Activated CD8-positive, alpha-beta memory T cell treated with anti-CD3 and anti-CD28 coated beads, Interleukin-2, amount 50 U/mL, for 4 hours (primary cell): Measurements from ENCODE around the gene AMOTL2.

ENCODE experiments used
- DNase-seq: peaks from one replicate; pipeline ENCODE4 v3.0.0-alpha.2; 2020

The AMOTL2 gene

DNA sequence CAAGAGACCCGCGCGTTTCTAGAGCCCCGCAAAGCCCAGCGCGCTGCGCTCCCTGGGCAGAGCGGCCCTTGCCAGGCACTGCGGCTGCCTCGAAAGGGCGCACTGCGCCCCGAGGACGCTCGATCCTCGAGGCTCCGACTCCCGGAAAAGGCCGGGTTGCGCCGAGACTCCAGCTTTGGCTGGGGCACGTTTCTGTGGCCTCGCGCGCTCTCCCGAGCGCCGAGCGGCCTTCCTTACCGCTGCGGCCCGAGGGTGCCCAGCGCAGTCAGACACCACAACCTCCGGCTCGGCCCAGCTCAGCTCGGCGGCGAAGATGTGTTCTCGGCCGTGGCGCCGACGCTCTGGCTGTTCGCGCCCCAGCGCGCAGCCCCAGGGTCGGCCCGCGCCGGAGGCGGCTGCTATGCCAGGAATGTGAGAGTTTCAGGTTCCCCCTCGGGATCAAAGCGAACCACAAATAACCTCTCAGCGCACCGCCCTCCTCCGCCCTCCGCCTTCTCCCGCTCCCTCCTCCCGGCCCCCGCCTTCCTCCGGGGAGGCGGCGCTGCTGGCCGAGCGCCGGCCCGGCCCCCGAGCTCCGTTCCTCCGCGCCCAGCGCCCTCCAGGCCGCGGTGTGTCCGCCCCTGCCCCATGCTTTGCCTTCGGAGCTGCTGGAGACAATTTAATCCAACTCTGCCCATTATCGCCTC lies at the start of gene AMOTL2:
Gene AMOTL2, minus strand, starts transcription at position 343 of the 686 bp plus-strand sequence. CDS start 3,014 bp downstream, outside the sequence.
- no peak for DNase-seq

DNA sequence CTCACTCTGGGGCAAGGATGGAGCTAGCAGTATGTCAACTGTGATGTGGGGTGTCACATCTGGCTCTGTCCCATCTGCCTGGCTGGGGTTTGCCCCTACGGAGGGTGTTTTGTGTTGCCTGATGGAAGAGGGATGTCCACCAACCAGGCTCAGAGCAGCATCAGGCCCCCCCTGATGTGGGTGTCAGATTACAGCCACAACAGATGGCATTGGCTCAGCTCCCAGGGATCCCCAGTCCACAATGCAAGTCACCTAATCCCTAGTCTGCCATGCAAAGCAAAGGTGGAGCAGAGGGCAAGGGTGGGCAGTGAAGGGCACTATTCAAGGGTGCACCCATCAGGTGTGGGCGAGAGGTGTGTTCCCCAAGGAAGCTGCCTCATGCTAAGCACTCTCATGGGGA lies 48.9 kb upstream of the AMOTL2 start:
- no peak for DNase-seq

DNA sequence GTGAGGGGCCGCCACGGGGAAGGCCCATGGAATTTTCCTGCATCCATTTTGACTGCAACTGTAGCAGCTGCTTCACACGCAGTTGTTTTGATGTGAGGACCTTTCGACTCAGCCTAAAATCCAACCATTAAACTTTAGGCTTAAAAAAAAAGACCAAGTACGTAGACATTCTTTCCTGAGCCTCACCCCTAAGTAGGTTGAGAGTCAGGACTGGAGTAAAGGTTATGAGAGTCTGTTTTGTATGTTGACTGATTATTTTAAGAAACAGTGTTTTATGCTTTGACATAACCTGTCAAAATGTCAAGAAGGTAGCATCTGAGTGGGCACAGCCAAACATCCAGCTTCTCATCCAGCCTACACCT lies 45.7 kb upstream of the AMOTL2 start:
- DNase-seq, result no peak

DNA sequence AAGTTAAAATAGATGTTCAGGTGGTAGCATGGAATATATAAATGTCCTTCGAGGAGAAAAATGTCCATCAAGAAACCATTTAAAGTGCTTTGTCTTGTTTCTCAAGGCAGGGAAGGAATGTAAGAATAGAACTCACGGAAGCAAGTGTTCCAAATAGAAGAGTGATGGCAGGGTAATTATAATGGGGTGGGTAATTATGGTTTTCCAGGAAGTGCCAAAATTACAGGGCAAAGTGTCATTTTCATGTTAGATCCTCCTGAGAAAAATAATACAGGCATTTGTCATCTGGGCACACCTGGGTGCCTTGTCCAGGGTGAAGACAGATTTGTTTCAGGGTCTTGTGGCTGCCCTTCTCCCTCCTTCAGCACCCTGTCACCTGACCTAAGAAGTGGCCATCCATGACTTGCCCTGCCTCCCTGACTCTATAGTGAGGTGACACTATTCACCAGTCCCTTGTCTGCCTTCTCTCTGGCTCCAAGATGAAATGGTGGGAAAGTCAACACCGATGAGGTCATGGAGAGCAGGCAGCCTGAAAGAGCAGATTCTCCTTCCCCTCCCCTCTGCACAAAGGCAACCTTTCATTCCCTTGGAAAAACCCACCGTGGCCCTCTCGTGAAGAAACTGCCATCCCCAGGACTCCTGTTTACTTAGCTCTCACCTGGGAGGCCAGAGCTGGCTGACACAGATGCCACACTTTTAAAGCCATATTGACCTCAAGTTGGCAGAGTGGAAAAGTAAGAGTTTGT lies 45.1 kb upstream of the AMOTL2 start:
- DNase-seq, result no peak

DNA sequence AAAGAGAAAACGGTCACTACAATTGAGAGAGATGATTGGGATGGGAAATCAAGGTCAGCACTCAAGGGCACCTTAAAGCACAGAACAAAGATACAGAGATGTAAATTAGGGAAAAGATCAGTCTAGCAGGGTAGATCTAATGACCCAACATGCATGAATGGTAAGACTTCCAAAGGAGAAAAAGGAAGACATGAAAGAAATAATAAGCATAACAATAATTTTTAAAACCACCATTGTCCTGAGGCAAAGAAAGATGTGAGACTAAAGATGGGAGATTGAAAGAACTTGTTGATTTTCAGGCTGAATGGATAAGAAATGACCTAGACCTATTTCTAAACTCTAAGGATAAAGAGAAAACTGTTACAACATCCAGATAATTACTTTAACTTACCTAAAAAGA lies 34.8 kb upstream of the AMOTL2 start:
- DNase-seq, result no peak

DNA sequence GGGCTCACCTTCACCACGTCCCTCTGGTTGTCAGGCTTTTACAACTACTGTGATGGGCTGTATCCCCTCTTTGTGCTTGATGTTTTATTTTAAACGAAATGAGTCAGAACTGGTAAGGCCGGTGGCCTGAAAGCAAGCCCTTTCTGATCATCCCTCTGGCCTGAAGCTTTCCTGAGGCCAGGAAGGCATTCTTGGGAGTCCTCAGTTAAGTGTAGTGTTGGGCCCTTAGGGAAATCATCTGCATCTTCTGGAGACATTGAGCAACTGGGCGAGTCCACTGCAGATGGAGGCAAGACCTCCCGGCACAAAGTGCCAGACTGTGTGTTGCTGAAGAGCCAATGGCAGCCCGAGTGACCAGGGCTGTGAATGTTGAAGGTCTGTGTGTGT lies 33.0 kb upstream of the AMOTL2 start:
- no peak for DNase-seq

DNA sequence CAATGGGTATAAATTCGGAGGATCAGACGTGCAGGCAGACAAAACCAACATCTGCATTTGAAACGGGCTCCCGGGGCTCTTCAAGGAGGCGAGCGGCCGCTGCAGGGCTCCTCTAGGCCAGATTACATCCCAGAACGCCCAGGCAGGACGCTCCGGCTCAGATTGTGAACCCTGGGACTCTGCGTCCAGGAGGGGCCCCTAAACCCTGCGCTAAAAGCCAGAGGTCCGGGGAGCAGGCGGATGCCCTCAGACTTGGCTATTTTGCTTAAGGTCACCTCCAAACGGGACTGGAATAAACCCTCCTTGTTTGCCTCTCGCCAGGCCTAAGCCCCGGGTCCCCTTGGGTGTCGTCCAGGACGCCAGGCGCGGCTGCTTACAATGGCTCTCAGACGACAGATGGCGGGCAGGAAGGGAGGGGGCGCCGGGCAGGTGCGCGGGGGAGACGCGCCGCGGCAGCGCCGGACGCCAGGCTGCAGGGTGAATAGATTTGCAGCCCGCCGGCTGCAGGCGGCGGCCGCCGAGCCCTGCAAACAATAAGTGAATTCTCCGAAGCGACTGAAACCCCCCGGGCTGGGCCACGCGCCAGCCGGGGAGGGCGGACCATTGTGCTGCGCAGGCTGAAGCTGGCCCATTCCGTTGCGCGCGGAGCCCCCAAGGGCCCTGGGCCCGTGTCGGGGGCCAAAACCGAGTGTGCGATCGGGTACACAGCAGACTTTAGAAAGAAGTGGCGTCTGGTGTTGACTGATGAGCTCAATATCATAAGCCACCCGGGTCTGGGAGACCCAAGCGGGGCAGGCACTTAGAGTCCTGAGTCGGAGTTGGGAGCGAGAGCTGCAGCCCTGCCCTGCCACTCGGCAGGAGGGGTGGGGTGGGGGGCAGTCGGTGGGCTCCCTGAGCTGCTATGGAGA lies 32.3 kb upstream of the AMOTL2 start:
- no peak for DNase-seq

DNA sequence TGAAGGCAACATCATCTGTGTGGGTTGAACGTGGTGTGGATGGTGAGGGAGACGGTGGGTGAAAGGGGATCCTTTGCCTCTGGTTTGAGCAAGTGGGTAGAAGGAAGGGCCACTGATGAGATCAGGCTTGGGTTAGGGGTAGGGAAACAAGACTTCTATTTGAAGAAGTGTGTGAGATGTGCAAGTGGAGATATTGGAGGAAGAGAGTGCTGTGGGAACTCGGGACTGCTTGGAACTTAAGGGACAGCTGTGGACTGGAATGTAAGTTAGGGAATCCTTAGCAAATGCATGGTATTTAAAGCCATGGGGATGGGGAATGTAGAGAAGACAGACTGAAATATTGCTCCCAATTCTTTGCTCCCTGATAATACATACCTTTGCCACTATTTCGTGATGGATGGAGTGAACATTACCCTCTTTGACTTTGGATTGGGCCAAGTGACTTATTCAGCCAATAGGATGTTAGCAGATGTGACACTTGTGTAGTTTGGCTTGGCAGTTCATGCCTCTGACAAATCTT lies 30.2 kb upstream of the AMOTL2 start:
- DNase-seq, result no peak

DNA sequence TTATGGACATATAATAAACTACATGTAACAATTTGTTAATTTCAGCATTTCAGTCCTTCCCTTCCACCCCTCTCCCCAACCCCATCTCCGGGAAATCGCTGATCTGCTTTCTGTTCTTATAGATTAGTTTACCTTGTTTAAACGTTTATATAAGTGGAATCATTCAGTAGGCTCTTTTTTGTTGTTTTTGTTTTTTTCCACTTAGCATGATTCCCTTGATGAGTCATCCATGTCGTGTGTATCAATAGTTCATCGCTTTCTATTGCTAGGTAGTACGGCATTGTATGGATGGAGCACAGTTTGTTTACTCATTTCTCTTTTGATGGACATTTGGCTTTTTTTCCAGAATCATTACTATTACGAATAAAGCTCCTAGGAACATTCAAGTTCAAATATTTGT lies 23.5 kb upstream of the AMOTL2 start:
- no peak for DNase-seq

DNA sequence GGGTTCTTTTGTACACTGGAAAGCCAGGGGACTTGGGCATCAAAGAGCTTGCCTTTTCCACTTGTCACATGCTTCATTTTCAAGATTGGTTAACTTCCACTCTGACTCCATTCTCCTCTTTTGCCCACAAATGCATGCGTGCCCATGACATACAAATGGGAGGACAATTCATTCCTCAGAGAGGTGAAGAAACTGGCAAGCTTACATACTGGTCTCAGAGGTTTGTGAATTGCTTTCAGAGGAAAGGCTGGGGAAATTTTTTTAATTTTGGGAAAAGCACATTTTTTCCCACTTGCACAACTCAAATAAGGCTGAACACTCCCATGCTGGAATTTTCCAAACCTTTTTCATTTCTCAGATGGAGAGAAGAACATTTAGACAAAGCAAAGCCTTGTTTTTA lies 20.9 kb upstream of the AMOTL2 start:
- DNase-seq, result no peak

DNA sequence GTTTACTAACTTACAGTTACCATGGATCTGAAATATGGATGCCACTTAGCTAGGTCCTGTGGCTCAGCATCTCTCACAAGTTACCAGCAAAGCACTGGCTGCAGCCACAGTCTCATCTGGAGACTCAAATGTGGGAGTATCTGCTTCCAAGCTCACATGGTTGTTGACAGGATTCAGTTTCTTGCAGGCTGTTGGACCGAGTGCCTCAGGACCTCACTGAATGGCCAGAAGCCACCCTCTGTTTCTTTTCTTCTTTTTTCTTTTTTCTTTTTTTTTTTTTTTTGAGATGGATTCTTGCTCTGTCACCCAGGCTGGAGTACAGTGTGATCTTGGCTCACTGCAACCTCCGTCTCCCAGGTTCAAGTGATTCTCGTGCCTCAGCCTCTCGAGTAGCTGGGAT lies 20.1 kb upstream of the AMOTL2 start:
- no peak for DNase-seq

DNA sequence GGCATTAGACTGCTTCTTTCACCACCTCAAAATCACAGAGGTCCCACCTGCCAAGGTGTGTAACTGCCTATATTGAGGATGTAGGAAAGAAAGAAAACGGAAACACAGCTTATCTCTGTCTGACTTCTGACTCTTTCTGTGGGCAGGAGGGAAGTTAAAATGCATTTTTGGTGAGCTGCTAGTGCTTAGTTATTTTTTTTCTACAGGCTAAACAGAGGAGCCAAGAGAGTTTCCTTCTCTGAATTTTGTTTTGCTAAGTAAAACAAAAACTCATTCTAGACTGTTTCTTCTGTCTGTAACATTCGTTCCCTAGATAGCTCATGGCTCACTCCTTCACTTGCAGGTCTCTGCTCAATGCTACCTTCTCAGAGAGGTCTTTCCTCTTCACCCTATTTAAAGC lies 18.8 kb upstream of the AMOTL2 start:
- DNase-seq, result no peak

DNA sequence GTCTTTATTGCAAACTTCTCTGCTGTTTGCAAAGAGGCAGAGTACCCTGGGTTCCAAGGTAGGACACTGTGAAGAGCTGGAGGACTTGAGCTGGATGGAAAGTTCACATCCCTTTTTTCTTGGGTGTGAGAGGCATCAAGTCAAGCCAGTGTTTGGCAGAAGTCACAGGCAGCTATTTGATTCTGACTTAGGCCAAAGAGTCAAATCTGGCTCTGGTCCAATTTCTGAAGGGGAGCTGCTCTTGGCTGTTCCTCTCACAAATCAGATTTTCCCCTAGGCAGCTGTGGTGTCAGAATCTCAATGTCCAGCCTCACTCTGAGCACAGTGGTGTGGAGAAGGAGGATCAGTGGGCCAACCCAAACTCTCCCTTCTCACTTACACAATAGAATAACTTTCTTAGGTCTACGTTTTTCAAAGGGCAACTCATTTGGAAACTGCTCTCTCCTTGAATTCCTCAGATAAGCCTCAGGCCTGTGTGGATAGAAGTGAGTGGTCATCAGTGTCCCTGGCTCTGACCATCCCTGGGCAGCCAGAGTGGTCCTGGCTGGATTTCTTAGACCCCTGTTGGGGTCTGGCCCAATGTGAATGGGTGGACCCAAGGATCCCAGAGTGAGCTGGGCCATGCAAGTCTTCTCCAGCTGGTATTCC lies 18.2 kb upstream of the AMOTL2 start:
- DNase-seq, result no peak

DNA sequence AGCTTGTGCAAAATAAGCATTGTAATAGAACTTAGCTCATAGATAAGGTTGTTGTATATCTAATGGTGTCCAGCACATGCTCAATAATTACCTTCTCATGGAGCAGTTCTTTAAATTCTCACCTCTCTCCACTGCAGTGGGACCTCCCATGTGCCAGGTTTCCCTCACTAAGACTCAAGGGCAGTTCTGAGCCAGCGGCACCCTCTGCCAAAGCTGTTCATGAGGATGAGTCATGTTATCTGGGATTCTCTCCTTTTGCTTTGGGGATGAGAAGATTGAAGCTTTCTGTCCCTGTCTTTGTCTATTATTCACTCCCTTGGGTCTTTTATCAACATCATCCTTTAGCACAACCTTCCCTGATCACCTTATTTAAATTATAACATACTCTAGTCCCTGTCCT lies 15.6 kb upstream of the AMOTL2 start:
- no peak for DNase-seq

DNA sequence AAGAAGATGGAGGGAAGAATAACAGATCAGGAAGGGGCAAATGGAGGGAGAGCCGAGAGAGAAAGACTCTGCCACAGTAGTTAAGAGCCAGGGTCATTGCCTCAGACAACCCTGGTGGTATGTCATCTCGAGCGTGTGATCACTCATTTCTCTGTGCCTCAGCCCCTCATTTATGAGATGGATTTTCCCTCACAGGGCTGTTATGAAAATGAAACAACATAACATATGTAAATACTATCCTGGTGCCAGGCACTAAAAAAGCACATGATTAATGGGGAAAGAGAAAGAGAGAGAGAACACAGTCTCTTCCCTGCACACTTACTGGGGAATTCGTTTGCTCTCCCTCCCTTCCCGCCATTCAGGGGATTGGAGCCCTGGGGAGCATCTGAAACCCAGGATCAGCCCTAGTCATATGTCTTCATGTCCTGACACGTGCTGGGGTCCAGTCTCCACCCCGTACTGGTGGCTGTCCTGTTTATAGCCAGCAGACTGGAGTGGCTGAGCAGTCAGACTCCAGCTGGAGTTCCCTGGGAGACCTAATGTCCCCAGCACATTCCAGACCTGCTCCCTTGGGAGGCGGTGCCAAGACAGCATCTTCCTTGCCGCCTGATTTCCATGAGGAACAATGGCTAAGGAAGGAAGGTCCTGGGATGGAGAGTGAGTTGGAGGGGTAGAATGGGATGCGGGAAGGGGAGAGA lies 14.7 kb upstream of the AMOTL2 start:
- DNase-seq, result no peak

DNA sequence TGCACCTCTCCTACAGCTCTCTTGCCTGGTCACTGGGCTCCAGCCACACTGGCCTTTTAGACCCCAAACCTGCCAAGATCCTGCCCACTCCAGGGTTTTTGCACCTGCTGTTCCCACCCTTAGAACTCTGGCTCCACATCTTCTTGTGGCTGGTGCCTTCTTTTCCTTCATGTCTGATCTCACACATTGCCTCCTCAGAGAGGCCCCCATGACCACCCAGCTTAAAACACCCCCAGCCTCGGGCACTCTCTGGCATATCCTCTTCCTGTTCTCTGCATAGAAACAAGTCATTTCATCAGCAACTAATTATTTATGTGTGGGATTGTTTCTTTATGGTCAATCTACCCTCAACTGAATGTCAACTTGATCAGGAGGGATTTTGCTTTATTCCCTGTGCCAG lies 14.0 kb upstream of the AMOTL2 start:
- no peak for DNase-seq

DNA sequence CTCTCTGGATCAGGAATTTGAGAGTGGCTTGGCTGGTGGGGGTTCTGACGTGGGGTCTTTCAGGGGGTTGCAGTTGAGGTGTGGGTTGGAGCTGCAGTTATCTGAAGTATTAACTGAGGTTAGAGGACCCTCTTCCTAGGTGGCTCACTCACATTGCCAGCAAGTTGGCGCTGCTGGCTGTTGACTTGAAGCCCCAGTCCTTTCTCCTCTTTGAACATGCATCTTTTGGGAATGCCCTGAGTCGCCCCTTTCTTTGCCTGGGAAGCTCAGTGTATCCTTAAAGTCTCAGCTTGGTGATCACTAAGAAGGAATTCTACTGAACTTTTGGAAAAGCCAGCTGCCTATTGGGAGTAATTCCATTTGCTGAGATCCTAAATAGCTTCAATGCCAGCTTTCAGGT lies 13.0 kb upstream of the AMOTL2 start:
- no peak for DNase-seq

DNA sequence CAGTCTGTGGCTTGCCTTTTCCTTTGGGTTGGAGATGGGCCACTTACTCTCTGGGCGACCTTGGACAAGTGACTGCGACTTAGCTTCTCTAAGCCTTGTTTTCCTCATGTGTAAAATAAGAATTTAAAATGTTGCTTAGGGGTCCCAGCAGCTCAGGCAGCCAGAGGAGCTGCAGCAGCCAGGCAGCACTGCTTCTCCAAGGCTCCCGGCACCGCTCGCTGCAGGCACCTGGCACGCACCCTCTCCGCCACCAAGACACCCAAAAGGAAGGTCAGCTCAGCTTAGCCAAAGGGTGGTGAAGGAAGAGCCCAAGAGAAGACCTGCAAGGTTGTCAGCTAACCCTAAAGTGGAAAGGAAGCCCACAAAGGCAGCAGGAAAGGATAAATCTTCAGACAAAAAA lies 10.7 kb upstream of the AMOTL2 start:
- no peak for DNase-seq

DNA sequence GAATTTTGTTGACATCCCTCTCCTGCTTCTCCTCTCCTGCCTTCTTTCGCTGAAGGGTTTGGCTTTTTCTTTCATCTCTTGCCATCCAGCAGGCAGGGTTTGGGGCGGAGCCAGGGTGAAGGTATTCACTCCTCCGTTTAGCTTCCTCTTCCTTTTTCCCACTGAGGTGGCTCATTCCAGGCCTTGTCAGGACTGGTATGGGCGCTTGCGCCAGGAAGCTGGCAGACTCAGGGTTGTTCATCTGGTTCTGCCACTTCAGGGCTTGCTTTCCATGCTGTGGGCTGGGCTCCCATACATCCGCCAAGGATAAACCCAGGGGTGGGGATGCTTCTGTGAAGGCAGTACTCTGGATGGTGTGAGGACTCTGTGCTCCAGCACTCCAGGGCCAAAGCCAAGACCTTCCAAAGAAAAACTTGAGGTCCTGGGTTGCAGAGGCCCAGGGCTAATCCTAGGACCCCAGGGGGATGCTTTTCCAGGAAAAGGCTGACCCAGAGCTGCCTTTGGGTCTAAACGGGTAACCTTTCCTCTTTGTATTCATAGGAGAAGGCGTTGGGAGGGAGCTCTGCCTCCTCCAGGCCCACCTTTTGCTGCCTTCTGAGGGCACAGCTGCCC lies 7.7 kb upstream of the AMOTL2 start:
- no peak for DNase-seq

DNA sequence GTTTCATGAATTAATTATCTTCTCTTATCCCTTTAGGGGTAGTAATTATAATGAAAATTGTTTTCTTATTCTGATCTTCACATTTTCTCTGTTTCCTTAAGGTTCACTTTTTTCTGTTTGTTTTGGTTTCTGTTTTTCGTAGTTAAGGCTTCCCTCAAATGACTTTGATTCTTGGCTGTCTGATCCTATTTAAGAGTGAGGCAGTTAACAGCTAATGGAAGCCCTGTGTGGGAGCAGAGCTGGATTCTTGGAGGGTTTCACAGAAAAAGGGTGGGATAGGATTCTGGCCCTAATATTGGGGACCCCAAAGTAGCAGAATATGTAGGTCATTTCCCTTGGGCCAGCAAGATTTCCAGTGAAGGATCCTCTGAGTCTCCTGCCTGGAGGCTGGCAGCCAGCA lies 6.8 kb upstream of the AMOTL2 start:
- DNase-seq, result no peak

DNA sequence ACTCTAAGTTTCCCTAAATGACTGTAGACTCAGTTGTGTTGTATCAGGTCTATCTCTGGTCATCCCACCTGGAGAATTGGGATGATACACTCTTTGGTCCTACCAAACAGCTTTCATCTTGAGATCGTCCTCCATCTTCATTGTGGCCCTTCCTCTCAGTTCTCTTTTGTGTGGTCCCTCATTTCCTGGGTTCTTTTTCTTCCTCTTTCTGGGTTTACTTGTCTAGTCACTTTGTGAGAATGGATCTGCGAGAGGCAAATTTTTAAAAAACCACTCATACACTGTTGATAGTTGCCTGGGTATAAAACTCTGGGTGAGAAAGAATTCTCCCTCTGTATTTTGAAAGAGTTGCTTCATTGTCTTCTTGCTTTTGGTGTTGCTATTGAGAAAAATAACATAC lies 6.0 kb upstream of the AMOTL2 start:
- no peak for DNase-seq

DNA sequence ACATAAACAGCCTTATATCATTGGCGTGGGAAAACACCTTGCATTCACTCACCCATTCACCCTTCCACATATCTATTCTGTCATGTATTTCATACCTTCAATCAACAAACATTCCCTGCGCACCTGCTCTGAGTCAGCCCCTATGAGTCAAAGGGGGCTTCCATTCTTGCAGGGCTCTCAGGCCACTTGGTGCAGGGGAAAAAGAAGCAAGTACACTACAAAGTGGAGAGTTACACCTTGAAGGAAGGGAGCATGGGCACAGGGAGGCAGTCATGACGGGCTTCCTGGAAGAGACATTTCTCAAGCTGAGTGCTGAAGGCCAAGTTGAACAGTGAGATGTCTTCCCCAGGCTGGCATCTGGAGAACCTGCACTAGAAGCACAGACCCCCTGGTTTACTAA lies 4.6 kb upstream of the AMOTL2 start:
- DNase-seq, result no peak
